Activated B cell treated with CpG ODN at 0.5 μM for 24 hours (primary cell): ENCODE data around the gene LRP3. TPM values are rescaled to one million over a fixed set of nuclear protein-coding genes. Genes with fewer than 3 reads are reported as not detected.

Experiments used
- ATAC-seq: fragments of 200-7000 bp; cut with Tn5 transposase; one replicate; pipeline ENCODE4 v1.10.0; 2021; ENCODE audit warnings: low read depth, mild to moderate bottlenecking, moderate library complexity
- CTCF ChIA-PET: fragments of 350-600 bp; sonication (Branson Sonifier 250); formaldehyde crosslinking; loops from one replicate; lab custom pipeline; 2021; ENCODE audit warnings: antibody characterized with exemption; lab: Charles Lee
- POLR2A ChIA-PET: fragments of 350-600 bp; sonication (Branson Sonifier 250); formaldehyde crosslinking; loops from one replicate; lab custom pipeline; 2021; ENCODE audit warnings: antibody characterized with exemption; lab: Charles Lee
- DNase-seq: peaks from one replicate; pipeline ENCODE4 v3.0.0; 2022
- H3K27ac Mint-ChIP-seq: one replicate; pipeline ENCODE4 v1.8.0; 2020; ENCODE audit warnings: mixed read lengths
- H3K27me3 Mint-ChIP-seq: one replicate; pipeline ENCODE4 v1.8.0; 2021; ENCODE audit warnings: mixed read lengths
- H3K36me3 Mint-ChIP-seq: one replicate; pipeline ENCODE4 v1.8.0; 2021; ENCODE audit warnings: low read depth, mixed read lengths
- H3K4me1 Mint-ChIP-seq: one replicate; pipeline ENCODE4 v1.8.0; 2021; ENCODE audit warnings: mixed read lengths
- H3K4me3 Mint-ChIP-seq: one replicate; pipeline ENCODE4 v1.8.0; 2020; ENCODE audit warnings: mild to moderate bottlenecking, mixed read lengths
- H3K9me3 Mint-ChIP-seq: one replicate; pipeline ENCODE4 v1.8.0; 2020; ENCODE audit warnings: mixed read lengths
- intact Hi-C: fragments of 100-400 bp; cut with micrococcal nuclease; formaldehyde crosslinking; loops from one replicate; pipeline ENCODE4 v1.15.1; 2024
- total RNA-seq: library from RNA; stranded (reverse); gene quantifications from 2 replicates; pipeline ENCODE4 v1.2.3, GENCODE V29; 2022
- TF ChIP-seq, protein P1 (sequence below): fragments of 200-600 bp; IDR thresholded peaks from one replicate; pipeline ENCODE4 v1.8.0; 2022; ENCODE audit warnings: antibody characterized with exemption, mild to moderate bottlenecking

LRP3 gene
- total RNA-seq, 1 donor from 2014 or later = not detected

DNA sequence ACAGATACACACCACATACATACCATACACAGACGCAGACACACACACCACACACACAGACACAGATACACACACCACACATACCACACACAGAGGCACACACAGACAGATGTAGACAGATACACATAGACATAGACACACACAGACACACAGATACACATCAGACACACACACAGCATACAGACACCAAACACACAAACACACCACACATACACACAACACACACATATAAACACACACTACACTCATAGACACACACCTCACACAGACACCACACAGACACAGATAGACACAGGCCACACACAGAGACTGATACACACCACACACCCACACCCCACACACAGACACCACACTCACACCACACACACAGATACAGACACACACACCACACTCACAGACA is 56.4 kb downstream of the LRP3 start:
- ATAC-seq = no peak
- Mint-ChIP-seq H3K36me3 (no peaks in the 10 kb centered on the region), H3K9me3 (no peaks in the 10 kb centered on the region), H3K27me3 (peaks cover 2% of the 10 kb centered on the region), H3K27ac (no peak overlapping the region), H3K4me1 (no peaks in the 10 kb centered on the region), H3K4me3 (no peak overlapping the region)
- no peak for DNase-seq
- POLR2A ChIA-PET = no interaction called here
- TF ChIP-seq, protein P1, sequence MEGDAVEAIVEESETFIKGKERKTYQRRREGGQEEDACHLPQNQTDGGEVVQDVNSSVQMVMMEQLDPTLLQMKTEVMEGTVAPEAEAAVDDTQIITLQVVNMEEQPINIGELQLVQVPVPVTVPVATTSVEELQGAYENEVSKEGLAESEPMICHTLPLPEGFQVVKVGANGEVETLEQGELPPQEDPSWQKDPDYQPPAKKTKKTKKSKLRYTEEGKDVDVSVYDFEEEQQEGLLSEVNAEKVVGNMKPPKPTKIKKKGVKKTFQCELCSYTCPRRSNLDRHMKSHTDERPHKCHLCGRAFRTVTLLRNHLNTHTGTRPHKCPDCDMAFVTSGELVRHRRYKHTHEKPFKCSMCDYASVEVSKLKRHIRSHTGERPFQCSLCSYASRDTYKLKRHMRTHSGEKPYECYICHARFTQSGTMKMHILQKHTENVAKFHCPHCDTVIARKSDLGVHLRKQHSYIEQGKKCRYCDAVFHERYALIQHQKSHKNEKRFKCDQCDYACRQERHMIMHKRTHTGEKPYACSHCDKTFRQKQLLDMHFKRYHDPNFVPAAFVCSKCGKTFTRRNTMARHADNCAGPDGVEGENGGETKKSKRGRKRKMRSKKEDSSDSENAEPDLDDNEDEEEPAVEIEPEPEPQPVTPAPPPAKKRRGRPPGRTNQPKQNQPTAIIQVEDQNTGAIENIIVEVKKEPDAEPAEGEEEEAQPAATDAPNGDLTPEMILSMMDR = no peak
- CTCF ChIA-PET = no interaction called here
- intact Hi-C loops = no loop called here

DNA sequence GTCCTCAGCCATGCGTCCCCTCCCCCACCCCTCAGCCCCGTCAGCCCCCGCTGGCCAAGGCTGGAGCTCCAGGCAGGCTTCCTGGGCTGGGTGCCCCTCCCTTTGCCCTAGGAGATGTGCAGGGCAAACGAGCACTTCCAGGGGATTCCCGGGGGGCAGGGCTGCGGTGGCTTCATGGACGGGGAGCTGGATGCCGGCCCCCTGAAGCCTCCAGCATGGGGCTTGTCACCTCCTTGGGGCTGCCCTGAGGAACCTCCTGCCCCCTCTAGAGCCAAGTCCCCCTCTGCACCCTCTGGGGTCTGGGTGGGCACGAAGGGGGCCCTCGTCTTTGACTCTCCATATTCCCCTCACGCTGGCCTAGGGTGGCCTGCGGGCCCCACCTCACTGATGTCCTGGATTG is 56.9 kb downstream of the LRP3 start:
- ChIA-PET CTCF (no interaction called here), POLR2A (no interaction called here)
- Mint-ChIP-seq H3K4me1 (no peaks in the 10 kb centered on the region), H3K36me3 (no peaks in the 10 kb centered on the region), H3K4me3 (no peak overlapping the region), H3K27me3 (peaks cover 5% of the 10 kb centered on the region), H3K27ac (no peak overlapping the region), H3K9me3 (no peaks in the 10 kb centered on the region)
- ATAC-seq = no peak
- intact Hi-C loops = no loop called here
- TF ChIP-seq, protein P1 = no peak
- no peak for DNase-seq

GRCh38 chr19:33251526-33252090 is 57.5 kb downstream of the LRP3 start:
- ATAC-seq (no peak), DNase-seq (no peak)
- no peaks in the 10 kb centered on the region for H3K4me1 Mint-ChIP-seq
- H3K27me3 Mint-ChIP-seq = peaks cover 5% of the 10 kb centered on the region
- no peaks in the 10 kb centered on the region for H3K9me3 Mint-ChIP-seq
- intact Hi-C loops = no loop called here
- ChIA-PET CTCF (no interaction called here), POLR2A (no interaction called here)
- H3K4me3 Mint-ChIP-seq = no peak overlapping the region
- TF ChIP-seq, protein P1 = no peak
- H3K27ac Mint-ChIP-seq = no peak overlapping the region
- no peaks in the 10 kb centered on the region for H3K36me3 Mint-ChIP-seq

DNA sequence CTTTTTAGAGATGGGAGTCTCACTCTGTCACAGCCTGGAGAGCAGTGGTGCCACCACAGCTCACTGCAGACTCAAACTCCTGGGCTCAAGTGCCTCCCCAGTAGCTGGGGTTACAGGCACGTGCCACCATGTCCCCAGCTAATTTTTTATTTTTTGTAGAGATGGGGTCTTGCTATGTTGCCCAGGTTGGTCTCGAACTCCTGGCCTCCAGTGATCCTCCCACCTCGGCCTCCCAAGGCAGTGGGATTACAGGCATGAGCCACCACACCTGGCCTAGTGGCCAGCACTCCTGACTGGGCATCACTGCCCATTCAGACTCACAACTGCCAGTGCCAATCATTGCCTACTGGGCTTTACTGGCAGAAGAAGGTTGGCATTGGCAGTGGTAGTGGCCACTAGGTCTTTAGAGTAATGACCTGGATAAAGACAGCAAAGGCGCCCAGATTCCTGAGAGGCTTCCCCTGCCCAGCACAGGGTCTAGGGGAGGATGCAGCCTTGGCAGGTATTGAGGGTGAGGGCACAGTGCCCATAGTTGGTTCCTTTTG is 58.4 kb downstream of the LRP3 start:
- ATAC-seq (no peak), DNase-seq (no peak)
- Mint-ChIP-seq H3K27ac (no peak overlapping the region), H3K4me1 (no peaks in the 10 kb centered on the region), H3K27me3 (peaks cover 5% of the 10 kb centered on the region), H3K36me3 (no peaks in the 10 kb centered on the region), H3K9me3 (no peaks in the 10 kb centered on the region), H3K4me3 (no peak overlapping the region)
- TF ChIP-seq, protein P1 = no peak
- ChIA-PET CTCF (no interaction called here), POLR2A (no interaction called here)
- intact Hi-C loops = no loop called here

GRCh38 chr19:33252971-33253370 is 58.8 kb downstream of the LRP3 start:
- intact Hi-C loops = no loop called here
- no peak for ATAC-seq
- ChIA-PET CTCF (no interaction called here), POLR2A (no interaction called here)
- TF ChIP-seq, protein P1 = no peak
- Mint-ChIP-seq H3K9me3 (peaks cover 2% of the 10 kb centered on the region), H3K27ac (no peak overlapping the region), H3K36me3 (no peaks in the 10 kb centered on the region), H3K4me1 (no peaks in the 10 kb centered on the region), H3K4me3 (no peak overlapping the region), H3K27me3 (peaks cover 5% of the 10 kb centered on the region)
- DNase-seq = no peak
